ENCODE results near the gene GRM4. TPM values are rescaled to one million over a fixed set of nuclear protein-coding genes. Genes with fewer than 3 reads are reported as not detected.

GRM4 gene
- total RNA-seq, 4 donors from 2014 or later = not detected

DNA sequence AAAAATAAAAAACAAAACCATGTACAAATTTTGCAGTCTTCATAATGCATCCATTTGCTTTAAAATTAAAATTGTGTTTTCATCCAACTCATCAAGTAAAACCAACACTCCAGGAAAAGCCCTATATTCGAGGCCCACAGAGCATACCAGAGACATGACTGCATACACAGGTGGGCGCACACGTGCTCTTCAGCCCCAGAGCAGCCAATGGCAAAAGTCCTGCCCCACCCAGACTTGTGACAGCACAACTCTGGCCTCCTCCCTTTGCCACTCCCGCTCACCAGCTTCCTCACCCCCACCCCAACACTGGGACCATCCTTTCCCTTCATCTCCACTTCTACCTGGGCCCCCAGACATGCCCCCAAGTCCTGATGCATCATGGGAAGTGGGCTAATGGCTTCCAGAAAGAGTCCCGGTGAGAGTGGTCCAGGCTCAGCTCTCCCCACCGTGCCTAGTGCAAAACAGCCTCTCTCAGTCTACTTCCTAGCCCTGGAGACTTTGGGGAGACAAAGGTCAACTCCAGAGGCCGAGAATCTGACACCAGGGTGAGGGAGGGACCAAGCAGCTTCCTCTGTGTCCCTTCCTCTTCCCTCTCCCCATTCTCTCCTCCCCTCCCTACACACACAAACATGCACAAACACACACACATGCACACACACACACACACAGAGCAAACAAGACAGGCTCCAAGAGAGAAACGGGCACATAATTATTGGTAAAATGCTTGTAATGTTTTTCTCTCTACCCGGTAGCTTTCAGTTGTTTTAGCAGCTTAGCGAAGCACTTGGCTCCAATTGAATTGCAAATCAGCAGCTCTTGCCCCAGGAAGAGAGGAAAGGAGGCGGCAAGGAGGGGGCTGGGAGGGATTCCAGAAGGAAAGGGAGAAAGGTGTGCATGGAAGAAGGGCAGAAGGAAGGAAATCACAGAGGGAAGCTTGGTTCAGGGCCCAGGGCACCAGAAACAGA is 14.3 kb downstream of the GRM4 start:
- no peak for DNase-seq (ENCODE audit: low spot score in 2 of 2)
- no peak for TF ChIP-seq POLR2A (IDR thresholded peaks at IDR 0.05)
- TF ChIP-seq CTCF (IDR thresholded peaks at IDR 0.05) = no peak
- no peak for TF ChIP-seq EP300 (IDR thresholded peaks at IDR 0.05)
- no peak for TF ChIP-seq POLR2AphosphoS5 (IDR thresholded peaks at IDR 0.05)
- H3K4me3 ChIP-seq = no peak overlapping the region
- H3K27me3 ChIP-seq = peaks cover 58% of the 10 kb centered on the region
- 10% methylated on average over 11 of the region's 11 CpGs for WGBS
- H3K27ac ChIP-seq = no peak overlapping the region
- H3K9me3 ChIP-seq = no peaks in the 10 kb centered on the region
- H3K36me3 ChIP-seq = no peaks in the 10 kb centered on the region
- H3K4me1 ChIP-seq = no peaks in the 10 kb centered on the region

DNA sequence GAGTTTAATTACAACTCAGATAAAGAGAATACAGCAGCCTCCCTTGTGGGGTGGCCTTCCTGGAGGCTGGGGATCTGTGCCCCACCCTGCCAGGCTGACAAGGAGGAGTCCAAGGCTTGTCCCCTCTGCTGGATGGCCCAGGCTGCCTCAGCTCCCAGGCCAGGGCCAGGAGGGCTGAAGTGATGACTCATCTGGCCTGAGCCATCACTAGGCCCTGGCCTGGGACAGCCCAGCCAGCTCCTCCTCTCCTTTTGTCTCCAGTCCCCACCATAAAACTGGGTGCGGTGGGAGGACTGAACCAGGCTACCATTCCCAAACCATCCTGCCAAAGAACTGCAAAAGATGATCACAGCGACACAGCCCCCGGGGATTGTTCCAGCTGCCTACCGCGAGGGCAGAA is 15.0 kb downstream of the GRM4 start:
- Histone ChIP-seq H3K4me1 (no peaks in the 10 kb centered on the region), H3K9me3 (no peaks in the 10 kb centered on the region), H3K27ac (no peak overlapping the region), H3K36me3 (no peaks in the 10 kb centered on the region), H3K4me3 (no peak overlapping the region), H3K27me3 (peaks cover 50% of the 10 kb centered on the region)
- TF ChIP-seq CTCF (IDR thresholded peaks at IDR 0.05) (no peak), EP300 (IDR thresholded peaks at IDR 0.05) (no peak), POLR2A (IDR thresholded peaks at IDR 0.05) (no peak), POLR2AphosphoS5 (IDR thresholded peaks at IDR 0.05) (no peak)
- no peak for DNase-seq (ENCODE audit: low spot score in 2 of 2)
- 62% methylated on average over 4 of the region's 5 CpGs for WGBS

DNA sequence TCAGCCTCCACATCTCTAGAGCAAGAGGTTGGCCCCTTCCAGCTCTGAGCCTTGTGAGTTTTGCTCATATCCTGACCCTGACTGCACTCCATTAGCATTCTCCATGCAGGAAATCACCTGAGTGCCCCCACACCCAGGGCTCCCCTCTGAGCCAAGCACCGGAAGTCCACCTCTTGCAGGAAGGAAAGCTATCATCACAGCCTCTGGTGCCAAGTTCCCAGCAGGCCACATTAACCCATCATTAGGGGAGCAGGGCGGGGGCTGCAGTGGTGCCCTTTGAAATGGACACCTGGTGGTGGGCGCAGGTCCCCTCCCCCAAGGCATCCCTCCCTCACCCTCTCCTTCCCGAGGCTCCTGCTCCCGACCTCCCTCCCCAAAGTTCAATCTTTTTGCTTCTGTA is 16.1 kb downstream of the GRM4 start:
- no peak for TF ChIP-seq POLR2A (IDR thresholded peaks at IDR 0.05)
- H3K27me3 ChIP-seq = peaks cover 49% of the 10 kb centered on the region
- H3K27ac ChIP-seq = no peak overlapping the region
- WGBS = 30% methylated on average over 5 of the region's 5 CpGs
- H3K4me1 ChIP-seq = no peaks in the 10 kb centered on the region
- no peaks in the 10 kb centered on the region for H3K36me3 ChIP-seq
- H3K9me3 ChIP-seq = no peaks in the 10 kb centered on the region
- no peak overlapping the region for H3K4me3 ChIP-seq
- DNase-seq (ENCODE audit: low spot score in 2 of 2) = no peak

- Histone ChIP-seq H3K27me3 (peaks cover 42% of the 10 kb centered on the region), H3K27ac (no peak overlapping the region), H3K4me1 (no peaks in the 10 kb centered on the region), H3K36me3 (no peaks in the 10 kb centered on the region), H3K9me3 (no peaks in the 10 kb centered on the region), H3K4me3 (no peak overlapping the region)
- TF ChIP-seq POLR2AphosphoS5 (IDR thresholded peaks at IDR 0.05) (no peak), POLR2A (IDR thresholded peaks at IDR 0.05) (no peak), EP300 (IDR thresholded peaks at IDR 0.05) (no peak), CTCF (IDR thresholded peaks at IDR 0.05) (no peak)
- WGBS = 82% methylated on average over 13 of the region's 13 CpGs
- no peak for DNase-seq (ENCODE audit: low spot score in 2 of 2)
Observed at GRCh38 chr6:34128045-34128444, 17.8 kb downstream of the GRM4 start.

- H3K27ac ChIP-seq = no peak overlapping the region
- H3K4me1 ChIP-seq = no peaks in the 10 kb centered on the region
- peaks cover 41% of the 10 kb centered on the region for H3K27me3 ChIP-seq
- no peak for DNase-seq (ENCODE audit: low spot score in 2 of 2)
- 52% methylated on average over 3 of the region's 3 CpGs for WGBS
- H3K36me3 ChIP-seq = no peaks in the 10 kb centered on the region
- no peak for TF ChIP-seq POLR2AphosphoS5 (IDR thresholded peaks at IDR 0.05)
- no peak for TF ChIP-seq CTCF (IDR thresholded peaks at IDR 0.05)
- TF ChIP-seq EP300 (IDR thresholded peaks at IDR 0.05) = no peak
- no peak for TF ChIP-seq POLR2A (IDR thresholded peaks at IDR 0.05)
- no peak overlapping the region for H3K4me3 ChIP-seq
- H3K9me3 ChIP-seq = no peaks in the 10 kb centered on the region
Observed at GRCh38 chr6:34126419-34126818, 19.5 kb downstream of the GRM4 start.
